GM12864 (cell line): ENCODE measurements around the gene NECTIN3.

Experiments
- DNase-seq: peaks from one replicate; pipeline ENCODE4 v3.0.0-alpha.2; 2011; ENCODE audit warnings: low read depth
- H3K4me3 ChIP-seq: 2 replicates; pipeline ENCODE4 v1.5.1; 2011; ENCODE audit warnings: mild to moderate bottlenecking, low read depth, low read length, control low read depth
- CTCF ChIP-seq: IDR thresholded peaks from 2 replicates; pipeline ENCODE4 v1.5.1; 2011; ENCODE audit warnings: low read depth, mild to moderate bottlenecking, moderate library complexity, low read length, control low read depth, inconsistent platforms; ENCODE audit errors: missing control alignments

NECTIN3 gene

DNA sequence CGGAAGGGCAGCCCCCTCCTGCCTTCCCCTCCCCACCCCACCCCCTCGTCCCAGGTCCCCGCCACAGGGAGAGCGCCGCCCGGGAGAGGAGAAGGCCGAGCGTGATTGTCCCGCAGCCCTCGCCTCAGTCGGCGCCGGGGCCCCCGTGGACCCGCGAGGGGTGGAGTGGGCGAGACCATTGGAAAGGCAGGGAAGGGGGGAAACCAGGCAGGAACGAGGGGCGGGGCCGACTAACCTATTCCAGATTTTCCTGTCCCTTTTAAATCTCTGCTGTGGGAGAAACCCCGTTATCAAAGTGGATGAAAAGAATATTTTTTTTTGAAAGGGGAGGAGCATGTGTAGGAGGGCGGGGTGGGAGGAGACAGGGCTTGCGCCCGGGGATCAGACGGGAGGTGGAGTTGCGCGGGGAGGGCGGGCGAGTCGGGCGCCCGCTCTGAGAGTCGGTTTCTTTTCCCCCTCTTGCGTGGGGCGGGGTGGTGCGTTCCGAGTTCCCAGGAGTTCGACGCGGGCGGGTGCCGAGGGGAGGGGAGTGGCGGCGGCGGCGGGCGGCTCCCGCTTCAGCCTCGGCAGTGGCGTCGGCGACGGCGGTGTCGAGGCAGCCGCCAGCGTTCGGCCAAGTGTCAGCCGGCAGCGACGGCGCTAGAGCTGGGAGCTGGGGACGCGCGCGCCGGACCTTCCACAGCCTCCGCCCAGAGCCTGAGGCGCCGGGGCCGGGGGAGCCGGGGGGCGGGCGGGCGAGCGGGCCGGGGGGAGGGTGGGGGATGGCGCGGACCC lies at the start of gene NECTIN3:
Gene NECTIN3 (plus strand): TSS at position 560 of the 774 bp plus-strand sequence. CDS start 202 bp downstream, at position 762.
- no peak for DNase-seq
- H3K4me3 ChIP-seq: peak within 1 kb of the TSS; percentile 30
- no peak for TF ChIP-seq CTCF

GRCh38 chr3:111027868-111028267 lies 43.7 kb upstream of the NECTIN3 start:
- TF ChIP-seq CTCF: no peak
- DNase-seq: no peak

DNA sequence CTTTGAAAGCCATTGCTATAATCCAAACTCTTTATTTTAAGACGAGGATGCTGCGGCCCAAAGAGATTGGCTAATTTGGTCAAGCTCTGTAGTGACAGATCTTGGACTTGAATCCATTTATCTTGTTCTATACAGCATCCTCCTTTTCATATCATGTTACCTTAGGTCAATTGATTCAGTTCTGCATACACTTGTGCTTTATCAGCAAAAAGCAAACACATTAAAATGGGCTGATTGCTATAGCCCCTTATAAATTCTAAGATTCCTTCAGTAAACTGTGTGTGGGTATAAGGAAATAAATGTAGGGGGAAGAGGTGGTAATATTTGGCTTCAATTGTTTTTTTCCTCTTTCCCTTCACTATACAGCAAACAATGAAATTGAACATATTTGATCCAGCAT lies 40.1 kb upstream of the NECTIN3 start:
- no peak for DNase-seq
- no peak for TF ChIP-seq CTCF
- no peak overlapping the region for H3K4me3 ChIP-seq

More at GRCh38 chr3:111027868-111028267, 43.7 kb upstream of the NECTIN3 start:
- no peak overlapping the region for H3K4me3 ChIP-seq

- DNase-seq: no peak
- TF ChIP-seq CTCF: no peak
- no peak overlapping the region for H3K4me3 ChIP-seq
Measured at GRCh38 chr3:111032677-111033076, 38.9 kb upstream of the NECTIN3 start.

DNA sequence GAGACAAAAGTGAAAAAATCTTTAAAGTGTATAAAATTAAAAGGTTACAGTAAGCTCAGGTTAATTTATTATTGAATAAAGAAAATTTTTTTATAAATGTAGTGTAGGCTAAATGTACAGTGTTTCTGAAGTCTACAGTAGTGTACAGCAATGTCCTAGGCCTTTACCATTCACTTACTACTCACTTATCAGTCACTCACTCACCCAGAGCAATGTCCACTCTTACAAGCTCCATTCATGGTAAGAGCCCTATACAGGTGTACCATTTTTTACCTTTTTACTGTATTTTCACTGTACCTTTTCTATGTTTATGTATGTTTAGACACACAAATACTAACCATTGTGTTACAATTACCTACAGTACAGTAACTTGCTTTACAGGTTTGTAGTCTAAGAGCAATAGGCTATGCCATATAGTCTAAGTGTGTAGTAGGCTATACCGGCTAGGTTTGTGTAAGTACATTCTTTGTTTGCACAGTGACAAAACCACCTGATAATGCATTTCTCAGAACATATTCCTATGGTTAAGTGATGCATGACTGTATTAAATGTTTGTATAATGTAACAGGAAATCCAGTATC lies 38.1 kb upstream of the NECTIN3 start:
- no peak for TF ChIP-seq CTCF
- no peak overlapping the region for H3K4me3 ChIP-seq
- no peak for DNase-seq

- TF ChIP-seq CTCF: no peak
- no peak for DNase-seq
- H3K4me3 ChIP-seq: no peak overlapping the region
Measured at GRCh38 chr3:111035316-111035715, 36.3 kb upstream of the NECTIN3 start.
